AG04449 (cell line): ENCODE measurements around the gene BAZ1A.

Source experiments
- CTCF ChIA-PET: fragments of 350-600 bp; formaldehyde crosslinking; extraction: SDS; loops from one replicate; lab custom pipeline; 2021; ENCODE audit warnings: antibody characterized with exemption; lab: Yijun Ruan, JAX
- POLR2A ChIA-PET: fragments of 400-600, 350-600 bp; formaldehyde crosslinking; extraction: SDS; loops from one replicate; lab custom pipeline; 2020; ENCODE audit warnings: antibody characterized with exemption, inconsistent platforms; lab: Yijun Ruan, JAX
- DNase-seq: peaks from one replicate; pipeline ENCODE4 v3.0.0-alpha.2; 2010; ENCODE audit warnings: low read depth, low spot score
- H3K4me3 ChIP-seq: 2 replicates; pipeline ENCODE4 v1.5.1; 2011; ENCODE audit warnings: low read depth, mild to moderate bottlenecking, control low read depth, low read length
- CTCF ChIP-seq: IDR thresholded peaks from one replicate; pipeline ENCODE4 v1.5.1; 2011; ENCODE audit warnings: mild to moderate bottlenecking, moderate library complexity, low read length, control low read depth, inconsistent platforms; ENCODE audit not compliant: insufficient read depth; ENCODE audit errors: missing control alignments

BAZ1A gene

GRCh38 chr14:34865889-34866574 lies 9.1 kb downstream of the BAZ1A start:
- no peak for TF ChIP-seq CTCF
- no peak for DNase-seq
- no peak overlapping the region for H3K4me3 ChIP-seq
- ChIA-PET POLR2A (no interaction called here), CTCF (interaction anchor here (1.5 kb wide), 1 partner anchor 115 kb away, joined by 3 read pairs; no protein-coding TSS in a partner anchor)

- CTCF ChIA-PET = no interaction called here
- POLR2A ChIA-PET = no interaction called here
Observed at GRCh38 chr14:34863844-34864243, 11.3 kb downstream of the BAZ1A start.

GRCh38 chr14:34858765-34859164 lies 16.4 kb downstream of the BAZ1A start:
- no peak for DNase-seq
- ChIA-PET CTCF (interaction anchor here (1.4 kb wide), 1 partner anchor 10 kb away, joined by 3 read pairs; no protein-coding TSS in a partner anchor), POLR2A (interaction anchor here (0.6 kb wide), 1 partner anchor 14 kb away, joined by 3 read pairs; no protein-coding TSS in a partner anchor)
- no peak for TF ChIP-seq CTCF
- H3K4me3 ChIP-seq = no peak overlapping the region

More at GRCh38 chr14:34863844-34864243, 11.3 kb downstream of the BAZ1A start:
- no peak overlapping the region for H3K4me3 ChIP-seq
- DNase-seq = no peak
- TF ChIP-seq CTCF = no peak

- no peak overlapping the region for H3K4me3 ChIP-seq
- ChIA-PET POLR2A (interaction anchor here (0.8 kb wide), 1 partner anchor 17 kb away, joined by 3 read pairs; the partner anchor contains the start of gene BAZ1A), CTCF (interaction anchor here (1.4 kb wide), 1 partner anchor 9 kb away, joined by 3 read pairs; no protein-coding TSS in a partner anchor)
- DNase-seq = no peak
- no peak for TF ChIP-seq CTCF
Observed at GRCh38 chr14:34857689-34858449, 17.3 kb downstream of the BAZ1A start.

- DNase-seq = no peak
- H3K4me3 ChIP-seq = no peak overlapping the region
- no peak for TF ChIP-seq CTCF
- POLR2A ChIA-PET = interaction anchor here (0.5 kb wide), 1 partner anchor 10 kb away, joined by 3 read pairs; no protein-coding TSS in a partner anchor
- CTCF ChIA-PET = no interaction called here
Observed at GRCh38 chr14:34853041-34853440, 22.1 kb downstream of the BAZ1A start.

GRCh38 chr14:34851395-34851794 lies 23.8 kb downstream of the BAZ1A start:
- POLR2A ChIA-PET = no interaction called here
- TF ChIP-seq CTCF = no peak
- CTCF ChIA-PET = no interaction called here
- DNase-seq = no peak
- no peak overlapping the region for H3K4me3 ChIP-seq
